Central memory CD8-positive, alpha-beta T cell (primary cell): ENCODE measurements around the gene KCNJ12.
"Not testable (repeated sequence)": the region's sequence is repeated elsewhere in the genome, so short reads cannot be mapped to it uniquely, and the experiment has no call there.

Experiments
- ATAC-seq: fragments of 150-1000 bp; cut with Tn5 transposase; replicated peaks from 2 replicates; pipeline ENCODE4 v1.10.0; 2022; ENCODE audit warnings: mild to moderate bottlenecking, moderate FRiP score, moderate number of reproducible peaks; ENCODE audit not compliant: poor library complexity, severe bottlenecking; ENCODE audit errors: extremely low read depth
- DNase-seq, 2 donors: peaks; one replicate each; pipeline ENCODE4 v3.0.0; 2021; ENCODE audit warnings: low spot score in 2 of 2
- H3K27ac Mint-ChIP-seq: one replicate; pipeline ENCODE4 v1.8.0; 2022; ENCODE audit warnings: low read depth, mild to moderate bottlenecking, moderate library complexity, mixed read lengths
- H3K27me3 Mint-ChIP-seq: one replicate; pipeline ENCODE4 v1.8.0; 2022; ENCODE audit warnings: mixed read lengths
- H3K36me3 Mint-ChIP-seq: one replicate; pipeline ENCODE4 v1.8.0; 2022; ENCODE audit warnings: mild to moderate bottlenecking, moderate library complexity, mixed read lengths; ENCODE audit not compliant: insufficient read depth
- H3K4me1 Mint-ChIP-seq: one replicate; pipeline ENCODE4 v1.8.0; 2022; ENCODE audit warnings: mixed read lengths
- H3K4me3 Mint-ChIP-seq: one replicate; pipeline ENCODE4 v1.8.0; 2022; ENCODE audit warnings: mild to moderate bottlenecking, moderate library complexity, mixed read lengths
- H3K9me3 Mint-ChIP-seq: one replicate; pipeline ENCODE4 v1.8.0; 2022; ENCODE audit warnings: mixed read lengths

KCNJ12 gene

GRCh38 chr17:21376081-21376758 lies at the start of gene KCNJ12:
Gene KCNJ12 (plus strand): TSS chr17:21376357. CDS start chr17:21415343, 38,986 bp downstream.
- peaks cover 8% of the 10 kb centered on the region for H3K4me1 Mint-ChIP-seq
- H3K27me3 Mint-ChIP-seq = peaks cover 41% of the 10 kb centered on the region
- H3K36me3 Mint-ChIP-seq = peaks cover 2% of the 10 kb centered on the region
- H3K27ac Mint-ChIP-seq = no peak within 1 kb of the TSS
- no peaks in the 10 kb centered on the region for H3K9me3 Mint-ChIP-seq
- ATAC-seq = no peak
- no peak for DNase-seq
- peak within 1 kb of the TSS; percentile 7 for H3K4me3 Mint-ChIP-seq

GRCh38 chr17:21327921-21328320 lies 48.2 kb upstream of the KCNJ12 start:
- not testable (repeated sequence) for H3K36me3 Mint-ChIP-seq, H3K27me3 Mint-ChIP-seq, H3K27ac Mint-ChIP-seq, H3K4me1 Mint-ChIP-seq, H3K4me3 Mint-ChIP-seq, H3K9me3 Mint-ChIP-seq, ATAC-seq, DNase-seq

GRCh38 chr17:21328778-21329177 lies 47.4 kb upstream of the KCNJ12 start:
- not testable (repeated sequence) for H3K4me3 Mint-ChIP-seq, H3K27ac Mint-ChIP-seq, DNase-seq, H3K4me1 Mint-ChIP-seq, H3K9me3 Mint-ChIP-seq, H3K36me3 Mint-ChIP-seq, ATAC-seq, H3K27me3 Mint-ChIP-seq

GRCh38 chr17:21330436-21331160 lies 45.6 kb upstream of the KCNJ12 start:
- H3K27me3 Mint-ChIP-seq = peaks cover 9% of the 10 kb centered on the region
- peaks cover 6% of the 10 kb centered on the region for H3K9me3 Mint-ChIP-seq
- H3K27ac Mint-ChIP-seq = no peak overlapping the region
- H3K4me3 Mint-ChIP-seq = no peak overlapping the region
- H3K36me3 Mint-ChIP-seq = no peaks in the 10 kb centered on the region
- DNase-seq (no peak), ATAC-seq (no peak)
- H3K4me1 Mint-ChIP-seq = no peaks in the 10 kb centered on the region

GRCh38 chr17:21336541-21337294 lies 39.4 kb upstream of the KCNJ12 start:
- not testable (repeated sequence) for DNase-seq, H3K27me3 Mint-ChIP-seq, H3K27ac Mint-ChIP-seq, H3K36me3 Mint-ChIP-seq, H3K4me3 Mint-ChIP-seq, ATAC-seq, H3K4me1 Mint-ChIP-seq, H3K9me3 Mint-ChIP-seq

GRCh38 chr17:21337981-21338625 lies 38.1 kb upstream of the KCNJ12 start:
- not testable (repeated sequence) for DNase-seq, H3K9me3 Mint-ChIP-seq, ATAC-seq, H3K36me3 Mint-ChIP-seq, H3K27me3 Mint-ChIP-seq, H3K4me1 Mint-ChIP-seq, H3K4me3 Mint-ChIP-seq, H3K27ac Mint-ChIP-seq

- Mint-ChIP-seq H3K4me1 (no peaks in the 10 kb centered on the region), H3K4me3 (no peak overlapping the region), H3K27ac (no peak overlapping the region), H3K36me3 (no peaks in the 10 kb centered on the region), H3K9me3 (no peaks in the 10 kb centered on the region), H3K27me3 (no peaks in the 10 kb centered on the region)
- DNase-seq = no peak
- ATAC-seq = no peak
Observed at GRCh38 chr17:21339011-21339410, 37.1 kb upstream of the KCNJ12 start.

GRCh38 chr17:21339571-21339970 lies 36.6 kb upstream of the KCNJ12 start:
- H3K9me3 Mint-ChIP-seq, H3K36me3 Mint-ChIP-seq, H3K4me3 Mint-ChIP-seq, H3K27me3 Mint-ChIP-seq, H3K27ac Mint-ChIP-seq, DNase-seq, H3K4me1 Mint-ChIP-seq, ATAC-seq: not testable (repeated sequence)

- H3K27me3 Mint-ChIP-seq, ATAC-seq, H3K36me3 Mint-ChIP-seq, H3K9me3 Mint-ChIP-seq, H3K4me1 Mint-ChIP-seq, H3K4me3 Mint-ChIP-seq, DNase-seq, H3K27ac Mint-ChIP-seq: not testable (repeated sequence)
Observed at GRCh38 chr17:21340407-21340806, 35.8 kb upstream of the KCNJ12 start.

GRCh38 chr17:21341279-21341678 lies 34.9 kb upstream of the KCNJ12 start:
- H3K36me3 Mint-ChIP-seq, DNase-seq, ATAC-seq, H3K4me3 Mint-ChIP-seq, H3K27me3 Mint-ChIP-seq, H3K27ac Mint-ChIP-seq, H3K9me3 Mint-ChIP-seq, H3K4me1 Mint-ChIP-seq: not testable (repeated sequence)

GRCh38 chr17:21341925-21342540 lies 34.1 kb upstream of the KCNJ12 start:
- not testable (repeated sequence) for H3K9me3 Mint-ChIP-seq, H3K27me3 Mint-ChIP-seq, H3K27ac Mint-ChIP-seq, H3K4me1 Mint-ChIP-seq, ATAC-seq, DNase-seq, H3K36me3 Mint-ChIP-seq, H3K4me3 Mint-ChIP-seq
